Measurements from ENCODE around the gene SOWAHA. TPM values are rescaled to one million over a fixed set of nuclear protein-coding genes. Genes with fewer than 3 reads are reported as not detected.
A peak's percentile ranks its signal among the peaks of the same experiment; 100 is the strongest.

The SOWAHA gene
- total and polyA plus RNA-seq, 4 donors: 0.18 to 9.5 (median 0.41) TPM; not detected in 1

GRCh38 chr5:132770476-132771159 is 42.5 kb upstream of the SOWAHA start:
- ATAC-seq (ENCODE audit: low FRiP score) (peak; percentile 30), DNase-seq (peak; percentile 34 to 47)
- 25 to 37% methylated on average over 8 of the region's 8 CpGs for WGBS, 2 donors
- peaks cover 0 to 11% of the 10 kb centered on the region in 2 donors for H3K4me1 ChIP-seq (ENCODE audit: control insufficient read depth in 1 of 2, insufficient read depth in 2 of 2, low read length in 2 of 2)
- no peak overlapping the region for H3K4me3 ChIP-seq (ENCODE audit: low read length in 2 of 2)
- no peaks in the 10 kb centered on the region for H3K36me3 ChIP-seq (ENCODE audit: control insufficient read depth in 1 of 2, insufficient read depth in 2 of 2, low read length in 1 of 2)
- H3K27ac ChIP-seq (ENCODE audit: low read depth in 1 of 2, low read length in 2 of 2): no peak overlapping the region
- no peaks in the 10 kb centered on the region for H3K9me3 ChIP-seq (ENCODE audit: control insufficient read depth, low read length)
- no peaks in the 10 kb centered on the region for H3K27me3 ChIP-seq (ENCODE audit: control insufficient read depth in 1 of 2, insufficient read depth in 2 of 2, low read length in 1 of 2)
- intact Hi-C loops (cut with DNase I): no loop called here

DNA sequence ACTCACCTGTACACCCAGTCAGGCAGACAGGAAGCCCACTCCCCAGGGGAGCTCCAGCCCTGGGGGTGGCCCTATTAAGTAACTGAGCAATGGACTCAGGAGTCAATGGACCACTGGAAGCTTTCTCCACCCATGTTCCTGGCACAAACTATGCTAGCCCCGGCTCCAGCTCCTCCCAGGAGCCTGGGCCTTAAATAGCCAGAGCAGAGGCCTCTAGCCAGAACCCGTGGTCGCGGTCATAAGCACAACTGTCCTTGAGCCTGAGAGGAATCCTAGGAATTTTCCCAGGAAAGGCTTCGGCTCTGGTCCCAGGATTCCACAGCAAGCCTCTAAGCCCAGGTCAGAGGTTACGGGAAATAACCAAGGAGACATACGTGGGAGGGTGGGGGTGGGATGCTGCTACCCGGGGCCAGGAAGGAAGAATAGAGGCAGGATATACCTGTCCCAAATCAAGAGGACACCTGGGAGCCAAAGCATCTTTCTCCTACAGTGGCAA is 41.6 kb upstream of the SOWAHA start:
- Histone ChIP-seq H3K4me3 (ENCODE audit: low read length in 2 of 2) (no peak overlapping the region), H3K36me3 (ENCODE audit: control insufficient read depth in 1 of 2, insufficient read depth in 2 of 2, low read length in 1 of 2) (no peaks in the 10 kb centered on the region), H3K9me3 (ENCODE audit: control insufficient read depth, low read length) (no peaks in the 10 kb centered on the region), H3K27me3 (ENCODE audit: control insufficient read depth in 1 of 2, insufficient read depth in 2 of 2, low read length in 1 of 2) (no peaks in the 10 kb centered on the region), H3K4me1 (ENCODE audit: control insufficient read depth in 1 of 2, insufficient read depth in 2 of 2, low read length in 2 of 2) (peaks cover 0 to 11% of the 10 kb centered on the region in 2 donors), H3K27ac (ENCODE audit: low read depth in 1 of 2, low read length in 2 of 2) (peak overlapping the region; percentile 6 to 72)
- 18 to 22% methylated on average over 8 of the region's 8 CpGs for WGBS, 2 donors
- ATAC-seq (ENCODE audit: low FRiP score) (peak; percentile 36), DNase-seq (peak; percentile 81 to 85)
- intact Hi-C loops (cut with DNase I): no loop called here

GRCh38 chr5:132772291-132773070 is 40.6 kb upstream of the SOWAHA start:
- H3K9me3 ChIP-seq (ENCODE audit: control insufficient read depth, low read length): no peaks in the 10 kb centered on the region
- no peaks in the 10 kb centered on the region for H3K27me3 ChIP-seq (ENCODE audit: control insufficient read depth in 1 of 2, insufficient read depth in 2 of 2, low read length in 1 of 2)
- peak in 1 of 2 donors; percentile 48 for DNase-seq
- no peak for ATAC-seq (ENCODE audit: low FRiP score)
- H3K4me1 ChIP-seq (ENCODE audit: control insufficient read depth in 1 of 2, insufficient read depth in 2 of 2, low read length in 2 of 2): peaks cover 0 to 8% of the 10 kb centered on the region in 2 donors
- H3K36me3 ChIP-seq (ENCODE audit: control insufficient read depth in 1 of 2, insufficient read depth in 2 of 2, low read length in 1 of 2): no peaks in the 10 kb centered on the region
- WGBS, 2 donors: 30 to 31% methylated on average over 8 of the region's 8 CpGs
- intact Hi-C loops (cut with DNase I): no loop called here
- H3K4me3 ChIP-seq (ENCODE audit: low read length in 2 of 2): no peak overlapping the region
- H3K27ac ChIP-seq (ENCODE audit: low read depth in 1 of 2, low read length in 2 of 2): peak overlapping the region in 1 of 2 donors; percentile 72

GRCh38 chr5:132773114-132773513 is 40.0 kb upstream of the SOWAHA start:
- peaks cover 0 to 8% of the 10 kb centered on the region in 2 donors for H3K4me1 ChIP-seq (ENCODE audit: control insufficient read depth in 1 of 2, insufficient read depth in 2 of 2, low read length in 2 of 2)
- peak overlapping the region in 1 of 2 donors; percentile 72 for H3K27ac ChIP-seq (ENCODE audit: low read depth in 1 of 2, low read length in 2 of 2)
- ATAC-seq (ENCODE audit: low FRiP score): no peak
- intact Hi-C loops (cut with DNase I): no loop called here
- H3K4me3 ChIP-seq (ENCODE audit: low read length in 2 of 2): no peak overlapping the region
- DNase-seq: peak in 1 of 2 donors; percentile 37
- no peaks in the 10 kb centered on the region for H3K36me3 ChIP-seq (ENCODE audit: control insufficient read depth in 1 of 2, insufficient read depth in 2 of 2, low read length in 1 of 2)
- H3K27me3 ChIP-seq (ENCODE audit: control insufficient read depth in 1 of 2, insufficient read depth in 2 of 2, low read length in 1 of 2): no peaks in the 10 kb centered on the region
- WGBS, 2 donors: 53 to 59% methylated on average over 5 of the region's 5 CpGs
- no peaks in the 10 kb centered on the region for H3K9me3 ChIP-seq (ENCODE audit: control insufficient read depth, low read length)

DNA sequence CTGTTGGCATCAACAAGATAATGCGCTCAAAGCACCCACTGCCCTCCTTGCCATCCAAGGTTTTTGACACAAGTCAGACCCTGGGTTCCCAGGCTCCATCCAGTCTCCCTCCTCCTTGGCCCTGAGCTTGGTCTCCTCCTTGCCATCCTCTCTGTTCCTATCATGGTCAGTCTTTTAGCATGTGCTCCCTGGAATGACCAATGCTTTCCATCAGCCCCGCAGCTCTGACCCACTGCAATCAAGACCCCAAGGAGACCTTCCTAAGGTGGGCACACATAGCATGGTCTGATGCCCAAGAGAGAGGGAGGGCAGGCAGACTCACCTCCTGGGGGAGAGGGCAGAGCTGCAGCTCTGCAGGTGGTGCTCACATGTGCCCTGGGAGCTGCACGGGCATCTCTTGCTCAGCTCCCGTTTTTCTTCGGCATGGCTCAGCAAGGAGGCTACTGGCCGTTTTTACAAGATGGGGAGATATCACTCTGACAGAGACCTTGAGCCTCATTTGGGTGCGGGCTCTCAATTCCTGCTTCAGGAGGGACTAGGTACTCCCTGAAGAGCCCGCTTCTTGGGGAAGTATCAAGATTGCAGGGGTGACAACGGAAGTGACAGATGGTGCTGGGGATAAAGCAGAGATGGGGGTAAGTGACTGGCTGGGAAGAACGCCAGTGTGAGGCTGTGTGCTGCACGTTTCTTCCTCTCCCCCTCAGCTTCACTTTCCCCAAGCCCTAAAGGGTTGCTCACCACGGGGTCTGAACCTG is 39.3 kb upstream of the SOWAHA start:
- peak overlapping the region in 1 of 2 donors; percentile 23 for H3K27ac ChIP-seq (ENCODE audit: low read depth in 1 of 2, low read length in 2 of 2)
- no peaks in the 10 kb centered on the region for H3K27me3 ChIP-seq (ENCODE audit: control insufficient read depth in 1 of 2, insufficient read depth in 2 of 2, low read length in 1 of 2)
- peaks cover 0 to 8% of the 10 kb centered on the region in 2 donors for H3K4me1 ChIP-seq (ENCODE audit: control insufficient read depth in 1 of 2, insufficient read depth in 2 of 2, low read length in 2 of 2)
- intact Hi-C loops (cut with DNase I): no loop called here
- DNase-seq: no peak
- WGBS, 2 donors: 44 to 48% methylated on average over 12 of the region's 12 CpGs
- H3K36me3 ChIP-seq (ENCODE audit: control insufficient read depth in 1 of 2, insufficient read depth in 2 of 2, low read length in 1 of 2): no peaks in the 10 kb centered on the region
- ATAC-seq (ENCODE audit: low FRiP score): no peak
- no peak overlapping the region for H3K4me3 ChIP-seq (ENCODE audit: low read length in 2 of 2)
- no peaks in the 10 kb centered on the region for H3K9me3 ChIP-seq (ENCODE audit: control insufficient read depth, low read length)

DNA sequence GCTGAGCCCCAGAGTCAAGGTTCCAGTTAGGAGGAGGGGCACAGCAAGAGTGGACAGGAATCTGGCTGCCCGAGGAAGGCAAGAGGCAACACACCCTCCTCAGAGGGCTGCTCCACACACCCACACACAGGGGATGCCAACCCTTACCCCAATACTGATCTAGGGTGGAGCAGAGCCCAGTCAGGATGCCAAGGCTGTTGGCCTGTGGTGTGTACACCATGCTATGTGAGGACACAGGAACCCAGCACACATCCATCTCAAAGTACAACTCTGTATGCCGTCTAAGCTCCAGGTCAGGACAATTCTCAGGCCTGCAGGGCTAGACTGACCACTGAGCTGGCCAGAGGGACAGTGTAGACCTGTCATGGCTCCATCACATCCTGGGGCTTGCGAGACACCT is 38.7 kb upstream of the SOWAHA start:
- ATAC-seq (ENCODE audit: low FRiP score) (no peak), DNase-seq (peak in 1 of 2 donors; percentile 51)
- WGBS, 2 donors: 5 to 9% methylated on average over 3 of the region's 3 CpGs

DNA sequence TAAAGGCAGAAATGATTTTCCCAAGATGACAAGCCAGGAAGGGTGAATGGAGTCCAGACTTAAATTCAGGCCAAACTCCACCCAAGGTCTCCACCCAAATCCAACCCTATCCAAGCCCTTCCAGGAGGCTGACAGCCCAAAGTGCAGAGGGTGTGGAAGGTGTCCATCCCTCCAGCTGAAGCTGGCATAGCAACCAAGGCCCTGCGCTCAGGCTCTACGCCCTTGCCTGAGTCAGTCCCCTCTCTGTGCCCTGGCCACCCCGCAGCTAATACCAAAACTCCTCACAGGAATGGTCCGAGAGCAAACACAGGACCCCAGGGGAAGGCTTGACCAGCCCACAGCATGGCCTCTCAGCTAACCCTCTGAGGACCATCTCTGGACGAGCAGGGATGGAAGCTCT is 38.2 kb upstream of the SOWAHA start:
- ATAC-seq (ENCODE audit: low FRiP score): no peak
- peak overlapping the region; percentile 45 to 65 for H3K27ac ChIP-seq (ENCODE audit: low read depth in 1 of 2, low read length in 2 of 2)

More for the DNA sequence above, 38.7 kb upstream of the SOWAHA start:
- Histone ChIP-seq H3K4me3 (ENCODE audit: low read length in 2 of 2) (no peak overlapping the region), H3K9me3 (ENCODE audit: control insufficient read depth, low read length) (no peaks in the 10 kb centered on the region), H3K4me1 (ENCODE audit: control insufficient read depth in 1 of 2, insufficient read depth in 2 of 2, low read length in 2 of 2) (peaks cover 0 to 8% of the 10 kb centered on the region in 2 donors), H3K27ac (ENCODE audit: low read depth in 1 of 2, low read length in 2 of 2) (peak overlapping the region; percentile 23 to 45), H3K36me3 (ENCODE audit: control insufficient read depth in 1 of 2, insufficient read depth in 2 of 2, low read length in 1 of 2) (no peaks in the 10 kb centered on the region), H3K27me3 (ENCODE audit: control insufficient read depth in 1 of 2, insufficient read depth in 2 of 2, low read length in 1 of 2) (no peaks in the 10 kb centered on the region)
- intact Hi-C loops (cut with DNase I): no loop called here

GRCh38 chr5:132775476-132775961 is 37.6 kb upstream of the SOWAHA start:
- H3K4me3 ChIP-seq (ENCODE audit: low read length in 2 of 2): peak overlapping the region; percentile 90 to 97
- 8 to 11% methylated on average over 7 of the region's 7 CpGs for WGBS, 2 donors
- no peaks in the 10 kb centered on the region for H3K36me3 ChIP-seq (ENCODE audit: control insufficient read depth in 1 of 2, insufficient read depth in 2 of 2, low read length in 1 of 2)
- H3K27ac ChIP-seq (ENCODE audit: low read depth in 1 of 2, low read length in 2 of 2): peak overlapping the region in 1 of 2 donors; percentile 65
- H3K9me3 ChIP-seq (ENCODE audit: control insufficient read depth, low read length): no peaks in the 10 kb centered on the region
- H3K27me3 ChIP-seq (ENCODE audit: control insufficient read depth in 1 of 2, insufficient read depth in 2 of 2, low read length in 1 of 2): no peaks in the 10 kb centered on the region
- peaks cover 0 to 8% of the 10 kb centered on the region in 2 donors for H3K4me1 ChIP-seq (ENCODE audit: control insufficient read depth in 1 of 2, insufficient read depth in 2 of 2, low read length in 2 of 2)
- no peak for ATAC-seq (ENCODE audit: low FRiP score)
- no peak for DNase-seq
- intact Hi-C loops (cut with DNase I): no loop called here

More for the DNA sequence above, 38.2 kb upstream of the SOWAHA start:
- peak; percentile 58 to 79 for DNase-seq
- Histone ChIP-seq H3K36me3 (ENCODE audit: control insufficient read depth in 1 of 2, insufficient read depth in 2 of 2, low read length in 1 of 2) (no peaks in the 10 kb centered on the region), H3K4me3 (ENCODE audit: low read length in 2 of 2) (no peak overlapping the region), H3K27me3 (ENCODE audit: control insufficient read depth in 1 of 2, insufficient read depth in 2 of 2, low read length in 1 of 2) (no peaks in the 10 kb centered on the region), H3K4me1 (ENCODE audit: control insufficient read depth in 1 of 2, insufficient read depth in 2 of 2, low read length in 2 of 2) (peaks cover 0 to 8% of the 10 kb centered on the region in 2 donors), H3K9me3 (ENCODE audit: control insufficient read depth, low read length) (no peaks in the 10 kb centered on the region)
- WGBS, 2 donors: 9 to 12% methylated on average over 5 of the region's 5 CpGs
- intact Hi-C loops (cut with DNase I): no loop called here

Measured in aorta (tissue), 5 donors.